ENCODE data around the gene INO80D. TPM values are rescaled to one million over a fixed set of nuclear protein-coding genes. Genes with fewer than 3 reads are reported as not detected.

The INO80D gene
- total RNA-seq, 1 experiment from 2014 or later: 21.7 TPM

DNA sequence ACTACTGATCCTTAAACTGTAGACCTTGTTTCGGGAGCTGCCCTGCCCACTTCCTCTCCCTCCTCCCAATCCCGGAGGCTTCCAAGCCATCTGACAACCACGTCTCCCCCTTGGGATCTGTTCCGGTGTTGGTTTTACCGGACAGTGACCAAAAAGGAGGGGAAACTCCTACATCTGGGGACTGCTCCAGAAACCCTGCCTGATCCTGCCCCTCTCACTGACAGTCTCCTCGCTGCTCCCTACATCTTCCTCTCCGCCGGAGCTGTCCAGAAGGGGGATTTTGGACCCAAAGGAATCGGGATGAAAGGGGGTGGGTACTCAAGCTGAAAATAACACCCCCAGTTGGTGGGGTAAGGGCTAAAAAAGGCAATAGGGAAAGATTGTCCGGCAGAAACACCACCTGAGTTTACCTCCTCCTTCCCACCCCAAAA lies 1.5 kb downstream of the INO80D start:
- CTCF ChIA-PET: no interaction called here
- POLR2A ChIA-PET (ENCODE audit: low non-redundant PET): interaction anchor here (0.6 to 0.7 kb wide), 2 partner anchors 43 to 80 kb away, joined by 3 read pairs; no protein-coding TSS in a partner anchor
- Histone ChIP-seq H3K4me1 (ENCODE audit: insufficient read depth, low read length, poor library complexity, severe bottlenecking) (peaks cover 17% of the 10 kb centered on the region), H3K9me3 (ENCODE audit: low read depth, low read length, poor library complexity, severe bottlenecking) (no peaks in the 10 kb centered on the region), H3K36me3 (ENCODE audit: insufficient read depth, low read length, poor library complexity, severe bottlenecking) (no peaks in the 10 kb centered on the region), H3K4me3 (ENCODE audit: low read depth, low read length, poor library complexity, severe bottlenecking) (peak overlapping the region; percentile 65), H3K27ac (ENCODE audit: low read depth, low read length, poor library complexity, severe bottlenecking) (peak overlapping the region; percentile 99), H3K27me3 (replicated peaks; ENCODE audit: insufficient read depth, low read depth, low read length, poor library complexity) (no peaks in the 10 kb centered on the region)
- TF ChIP-seq EZH2 (IDR thresholded peaks at IDR 0.05; ENCODE audit: borderline replicate concordance, low read depth, low read length, poor library complexity, severe bottlenecking) (no peak), CTCF (conservative IDR thresholded peaks at IDR 0.05; ENCODE audit: low read depth, low read length) (no peak)
- intact Hi-C loops (cut with micrococcal nuclease; ENCODE audit: unreplicated experiment): loop anchor here (2.0 kb wide), 1 partner anchor 74 kb away; the partner anchor contains the start of genes EEF1B2 and NDUFS1
- BruUV-seq (replicated peaks): no TSS peak
- DNase-seq (ENCODE audit: low spot score): peak; percentile 70

DNA sequence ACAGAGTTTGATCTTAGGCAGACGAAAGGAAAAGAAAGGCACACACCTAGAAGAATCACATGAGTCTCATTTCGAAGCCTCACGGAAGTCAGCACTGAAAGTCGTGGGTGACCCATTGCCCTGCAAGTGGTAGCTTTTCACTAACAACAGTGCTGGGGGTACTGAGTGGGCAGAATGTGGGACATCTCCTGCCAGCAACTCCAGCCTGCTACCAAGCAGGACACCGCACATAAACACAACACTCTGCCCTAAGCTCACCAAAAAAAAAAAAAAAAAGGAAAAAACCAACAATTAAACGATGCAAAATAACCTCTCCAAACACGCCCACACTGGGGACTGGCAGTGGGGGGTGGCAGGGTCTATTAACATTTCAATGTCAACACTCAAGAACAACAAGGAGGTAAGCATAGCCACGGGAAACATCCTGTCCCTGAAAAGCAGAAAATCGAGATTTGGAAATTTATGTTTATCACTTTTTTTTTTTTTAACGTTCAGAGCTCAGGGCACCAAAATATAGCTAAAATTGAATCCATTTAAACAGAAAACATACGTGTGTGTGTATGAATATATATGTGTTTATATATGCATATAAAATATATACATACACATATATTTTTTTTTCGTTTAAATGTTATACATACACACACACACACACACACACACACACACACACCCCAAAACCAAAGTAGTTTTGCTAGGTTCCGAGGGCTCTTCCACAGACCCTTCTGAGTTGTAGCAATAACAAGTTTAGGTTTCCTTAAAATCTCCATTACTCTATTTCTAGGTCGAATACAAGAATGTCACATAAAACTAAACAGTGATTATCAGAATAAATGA lies 2.2 kb downstream of the INO80D start:
- Histone ChIP-seq H3K4me3 (ENCODE audit: low read depth, low read length, poor library complexity, severe bottlenecking) (peak overlapping the region; percentile 65), H3K9me3 (ENCODE audit: low read depth, low read length, poor library complexity, severe bottlenecking) (no peaks in the 10 kb centered on the region), H3K4me1 (ENCODE audit: insufficient read depth, low read length, poor library complexity, severe bottlenecking) (peaks cover 17% of the 10 kb centered on the region), H3K36me3 (ENCODE audit: insufficient read depth, low read length, poor library complexity, severe bottlenecking) (no peaks in the 10 kb centered on the region), H3K27me3 (replicated peaks; ENCODE audit: insufficient read depth, low read depth, low read length, poor library complexity) (no peaks in the 10 kb centered on the region), H3K27ac (ENCODE audit: low read depth, low read length, poor library complexity, severe bottlenecking) (peak overlapping the region; percentile 99)
- intact Hi-C loops (cut with micrococcal nuclease; ENCODE audit: unreplicated experiment): loop anchor here (2.0 kb wide), 1 partner anchor 75 kb away; the partner anchor contains the start of genes EEF1B2 and NDUFS1
- TF ChIP-seq CTCF (conservative IDR thresholded peaks at IDR 0.05; ENCODE audit: low read depth, low read length) (no peak), EZH2 (IDR thresholded peaks at IDR 0.05; ENCODE audit: borderline replicate concordance, low read depth, low read length, poor library complexity, severe bottlenecking) (no peak)
- ChIA-PET CTCF (interaction anchor here (0.7 kb wide), 1 partner anchor 79 kb away, joined by 4 read pairs; no protein-coding TSS in a partner anchor), POLR2A (ENCODE audit: low non-redundant PET) (interaction anchor here (0.6 to 0.7 kb wide), 2 partner anchors 44 to 79 kb away, joined by 3 read pairs; no protein-coding TSS in a partner anchor)
- peak; percentile 52 for DNase-seq (ENCODE audit: low spot score)
- TSS peak; percentile 21 for BruUV-seq (replicated peaks)

- H3K27me3 ChIP-seq (replicated peaks; ENCODE audit: insufficient read depth, low read depth, low read length, poor library complexity): no peaks in the 10 kb centered on the region
- ChIA-PET POLR2A (ENCODE audit: low non-redundant PET) (no interaction called here), CTCF (no interaction called here)
- H3K4me1 ChIP-seq (ENCODE audit: insufficient read depth, low read length, poor library complexity, severe bottlenecking): peaks cover 17% of the 10 kb centered on the region
- H3K27ac ChIP-seq (ENCODE audit: low read depth, low read length, poor library complexity, severe bottlenecking): no peak overlapping the region
- TF ChIP-seq CTCF (conservative IDR thresholded peaks at IDR 0.05; ENCODE audit: low read depth, low read length) (no peak), EZH2 (IDR thresholded peaks at IDR 0.05; ENCODE audit: borderline replicate concordance, low read depth, low read length, poor library complexity, severe bottlenecking) (no peak)
- no peaks in the 10 kb centered on the region for H3K9me3 ChIP-seq (ENCODE audit: low read depth, low read length, poor library complexity, severe bottlenecking)
- intact Hi-C loops (cut with micrococcal nuclease; ENCODE audit: unreplicated experiment): no loop called here
- H3K36me3 ChIP-seq (ENCODE audit: insufficient read depth, low read length, poor library complexity, severe bottlenecking): no peaks in the 10 kb centered on the region
- no TSS peak for BruUV-seq (replicated peaks)
- DNase-seq (ENCODE audit: low spot score): no peak
- H3K4me3 ChIP-seq (ENCODE audit: low read depth, low read length, poor library complexity, severe bottlenecking): no peak overlapping the region
Observed at GRCh38 chr2:206082298-206082843, 3.6 kb downstream of the INO80D start.
